Astrocyte of the cerebellum (primary cell): ENCODE measurements around the gene SLC12A7.

ENCODE experiments used
- DNase-seq: peaks from one replicate; pipeline ENCODE4 v3.0.0-alpha.2; 2011; ENCODE audit warnings: low read depth
- H3K4me3 ChIP-seq: 2 replicates; pipeline ENCODE4 v1.5.1; 2011; ENCODE audit warnings: mild to moderate bottlenecking, low read depth, low read length, moderate library complexity
- CTCF ChIP-seq: IDR thresholded peaks from 2 replicates; pipeline ENCODE4 v1.5.1; 2012; ENCODE audit warnings: low read length, low read depth, moderate library complexity, mild to moderate bottlenecking; ENCODE audit errors: missing control alignments
- in situ Hi-C: cut with HindIII; loops from 2 replicates; pipeline ENCODE4 v1.10.0; 2017; ENCODE audit warnings: low sequenced_read_pairs

Gene SLC12A7

GRCh38 chr5:1020452-1020961, 91.4 kb downstream of the SLC12A7 start:
- DNase-seq: no peak
- no peak overlapping the region for H3K4me3 ChIP-seq
- no peak for TF ChIP-seq CTCF
- in situ Hi-C loops: no loop called here

- no peak for TF ChIP-seq CTCF
- no peak overlapping the region for H3K4me3 ChIP-seq
- in situ Hi-C loops: no loop called here
- no peak for DNase-seq
Observed at GRCh38 chr5:1019001-1019905, 92.6 kb downstream of the SLC12A7 start.

- TF ChIP-seq CTCF: no peak
- H3K4me3 ChIP-seq: no peak overlapping the region
- in situ Hi-C loops: no loop called here
- DNase-seq: no peak
Observed at GRCh38 chr5:1018596-1018995, 93.3 kb downstream of the SLC12A7 start.

GRCh38 chr5:1017691-1018455, 94.0 kb downstream of the SLC12A7 start:
- TF ChIP-seq CTCF: no peak
- DNase-seq: no peak
- no peak overlapping the region for H3K4me3 ChIP-seq
- in situ Hi-C loops: no loop called here

GRCh38 chr5:1017056-1017455, 94.8 kb downstream of the SLC12A7 start:
- in situ Hi-C loops: no loop called here
- TF ChIP-seq CTCF: no peak
- no peak for DNase-seq
- H3K4me3 ChIP-seq: no peak overlapping the region

- no peak for DNase-seq
- H3K4me3 ChIP-seq: no peak overlapping the region
- in situ Hi-C loops: no loop called here
- TF ChIP-seq CTCF: no peak
Observed at GRCh38 chr5:1016476-1016875, 95.4 kb downstream of the SLC12A7 start.
